HG03060 (cell line): ENCODE measurements around the gene OR4E1.
"Not testable (repeated sequence)": the region's sequence is repeated elsewhere in the genome, so short reads cannot be mapped to it uniquely, and the experiment has no call there.

Source experiments
- ATAC-seq: cut with Tn5 transposase; IDR thresholded peaks from one replicate; pipeline ENCODE4 v1.9.1; 2021; ENCODE audit warnings: low read depth, moderate number of reproducible peaks; ENCODE audit not compliant: unreplicated experiment

Gene OR4E1

GRCh38 chr14:21673718-21674117, at the start of gene OR4E1:
Gene OR4E1, minus strand, starts transcription at chr14:21673818. Its CDS starts 2,883 bp downstream, at chr14:21670935.
- no peak for ATAC-seq

- no peak for ATAC-seq
Observed at GRCh38 chr14:21721504-21721903, 47.9 kb upstream of the OR4E1 start.

GRCh38 chr14:21719841-21720240, 46.2 kb upstream of the OR4E1 start:
- ATAC-seq = no peak

GRCh38 chr14:21714318-21714929, 40.8 kb upstream of the OR4E1 start:
- ATAC-seq = no peak

- no peak for ATAC-seq
Observed at GRCh38 chr14:21712036-21712435, 38.4 kb upstream of the OR4E1 start.

GRCh38 chr14:21711360-21711961, 37.8 kb upstream of the OR4E1 start:
- no peak for ATAC-seq

GRCh38 chr14:21704338-21704737, 30.7 kb upstream of the OR4E1 start:
- no peak for ATAC-seq

- ATAC-seq = no peak
Observed at GRCh38 chr14:21703357-21704326, 30.0 kb upstream of the OR4E1 start.

GRCh38 chr14:21702316-21702715, 28.7 kb upstream of the OR4E1 start:
- no peak for ATAC-seq

GRCh38 chr14:21699551-21699950, 25.9 kb upstream of the OR4E1 start:
- no peak for ATAC-seq

- ATAC-seq = not testable (repeated sequence)
Observed at GRCh38 chr14:21698538-21698937, 24.9 kb upstream of the OR4E1 start.

GRCh38 chr14:21697662-21698061, 24.0 kb upstream of the OR4E1 start:
- not testable (repeated sequence) for ATAC-seq

GRCh38 chr14:21694425-21694824, 20.8 kb upstream of the OR4E1 start:
- ATAC-seq = no peak

GRCh38 chr14:21686468-21686867, 12.8 kb upstream of the OR4E1 start:
- ATAC-seq = no peak

- no peak for ATAC-seq
Observed at GRCh38 chr14:21680072-21680471, 6.5 kb upstream of the OR4E1 start.

GRCh38 chr14:21675566-21675965, 1.9 kb upstream of the OR4E1 start:
- no peak for ATAC-seq

- ATAC-seq = no peak
Observed at GRCh38 chr14:21672116-21672515, 1.5 kb downstream of the OR4E1 start.

- no peak for ATAC-seq
Observed at GRCh38 chr14:21671371-21671770, 2.2 kb downstream of the OR4E1 start.

- no peak for ATAC-seq
Observed at GRCh38 chr14:21669284-21669683, 4.3 kb downstream of the OR4E1 start.

- ATAC-seq = no peak
Observed at GRCh38 chr14:21668377-21668776, 5.2 kb downstream of the OR4E1 start.

GRCh38 chr14:21656980-21657379, 16.6 kb downstream of the OR4E1 start:
- ATAC-seq = no peak
